Measurements from ENCODE around the gene RGS9.

RGS9 gene

GRCh38 chr17:65193305-65193704 is 56.1 kb downstream of the RGS9 start:
- H3K4me3 ChIP-seq (ENCODE audit: low read length), result no peak overlapping the region
- DNase-seq (ENCODE audit: low read depth), result no peak
- no peak for TF ChIP-seq CTCF (conservative IDR thresholded peaks at IDR 0.05; ENCODE audit: low read depth, low read length)

GRCh38 chr17:65193716-65194293 is 56.6 kb downstream of the RGS9 start:
- H3K4me3 ChIP-seq (ENCODE audit: low read length), result no peak overlapping the region
- no peak for TF ChIP-seq CTCF (conservative IDR thresholded peaks at IDR 0.05; ENCODE audit: low read depth, low read length)
- DNase-seq (ENCODE audit: low read depth), result no peak

- no peak for TF ChIP-seq CTCF (conservative IDR thresholded peaks at IDR 0.05; ENCODE audit: low read depth, low read length)
- DNase-seq (ENCODE audit: low read depth), result no peak
- no peak overlapping the region for H3K4me3 ChIP-seq (ENCODE audit: low read length)
These were observed 57.6 kb downstream of the RGS9 start for GRCh38 chr17:65194670-65195334.

- no peak for TF ChIP-seq CTCF (conservative IDR thresholded peaks at IDR 0.05; ENCODE audit: low read depth, low read length)
- no peak overlapping the region for H3K4me3 ChIP-seq (ENCODE audit: low read length)
- no peak for DNase-seq (ENCODE audit: low read depth)
These were observed 58.5 kb downstream of the RGS9 start for GRCh38 chr17:65195716-65196115.

GRCh38 chr17:65196617-65197016 is 59.4 kb downstream of the RGS9 start:
- H3K4me3 ChIP-seq (ENCODE audit: low read length), result no peak overlapping the region
- DNase-seq (ENCODE audit: low read depth), result no peak
- TF ChIP-seq CTCF (conservative IDR thresholded peaks at IDR 0.05; ENCODE audit: low read depth, low read length), result no peak

GRCh38 chr17:65197201-65197600 is 60.0 kb downstream of the RGS9 start:
- H3K4me3 ChIP-seq (ENCODE audit: low read length), result no peak overlapping the region
- no peak for TF ChIP-seq CTCF (conservative IDR thresholded peaks at IDR 0.05; ENCODE audit: low read depth, low read length)

More at GRCh38 chr17:65197201-65197600, 60.0 kb downstream of the RGS9 start:
- no peak for DNase-seq (ENCODE audit: low read depth)
